Measurements from ENCODE around the gene CDH13.

CDH13 gene

DNA sequence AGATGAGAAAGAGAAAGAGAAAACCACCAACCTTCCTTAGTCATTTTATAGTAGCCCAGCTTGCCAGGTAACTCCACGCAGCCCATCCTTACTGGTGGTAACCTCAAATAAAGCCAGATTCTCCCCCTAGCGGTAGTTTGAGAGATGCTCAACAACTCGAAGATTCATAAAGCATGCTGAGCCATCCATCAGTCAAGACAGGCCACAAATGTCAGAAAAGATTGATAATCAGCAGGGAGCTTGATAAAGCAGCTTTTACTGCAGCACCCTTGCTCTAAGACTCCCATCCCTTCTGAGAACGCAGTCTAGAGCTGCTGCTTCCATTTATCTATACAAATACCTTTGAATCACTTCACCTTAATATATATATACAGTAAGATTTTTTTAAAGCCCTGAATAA lies 729.5 kb downstream of the CDH13 start:
- no peak for DNase-seq (ENCODE audit: low read depth)

DNA sequence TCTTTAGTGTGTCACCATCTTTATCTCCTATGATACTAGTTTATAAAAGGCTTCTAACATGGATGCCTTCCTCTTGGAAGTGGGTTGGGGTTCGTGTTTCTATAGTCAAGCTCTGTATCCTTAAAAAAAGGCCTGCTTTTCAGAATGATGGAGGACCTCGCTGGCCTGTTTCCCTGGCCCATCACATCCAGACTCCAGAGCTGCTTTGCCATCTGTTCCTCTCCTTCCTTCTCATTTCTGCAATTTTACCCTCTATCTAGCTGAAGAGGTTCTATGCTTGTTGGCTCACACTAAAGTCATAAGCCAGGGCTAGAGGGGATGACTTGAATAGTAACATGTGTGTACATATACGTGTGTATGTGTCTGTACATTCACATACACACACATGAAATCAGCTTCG lies 730.2 kb downstream of the CDH13 start:
- no peak for DNase-seq (ENCODE audit: low read depth)

DNA sequence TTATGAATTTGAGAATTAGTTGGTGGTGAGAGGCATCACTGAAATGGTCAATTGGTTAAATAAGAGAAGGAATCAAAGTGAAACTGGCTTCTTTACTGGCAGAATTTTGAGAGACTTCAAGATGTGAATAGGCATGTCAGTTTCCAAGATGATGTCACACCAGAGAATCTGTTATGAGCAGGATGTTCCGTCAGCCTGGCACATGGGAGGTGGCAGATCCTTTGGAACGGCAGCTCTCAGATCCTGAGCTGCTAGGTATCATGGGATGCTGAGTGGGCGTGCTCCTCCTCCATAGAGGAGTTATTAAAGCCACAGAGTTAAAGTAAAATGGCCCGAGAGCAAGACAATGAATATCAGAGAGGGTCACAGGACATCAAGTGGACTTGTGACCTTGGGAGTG lies 736.8 kb downstream of the CDH13 start:
- DNase-seq (ENCODE audit: low read depth), result no peak

DNA sequence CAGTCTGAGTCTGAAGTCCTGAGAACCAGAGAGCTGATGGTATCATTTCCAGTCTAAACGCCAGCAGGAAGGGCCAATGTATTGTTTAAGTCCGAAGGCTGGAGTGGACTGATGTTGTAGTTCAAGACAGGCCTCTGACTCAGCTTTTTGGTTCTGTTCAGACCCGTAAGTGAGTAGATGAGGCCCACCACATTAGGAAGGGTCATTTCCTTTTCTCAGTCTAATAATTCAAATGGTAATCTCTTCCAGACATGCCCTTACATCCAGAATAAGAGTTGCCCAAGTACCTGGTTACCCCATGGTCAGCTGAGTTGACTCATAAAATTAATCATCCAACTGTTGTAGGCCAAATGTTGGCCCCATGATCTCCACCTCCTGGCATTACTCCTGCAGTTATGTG lies 738.4 kb downstream of the CDH13 start:
- DNase-seq (ENCODE audit: low read depth), result no peak

DNA sequence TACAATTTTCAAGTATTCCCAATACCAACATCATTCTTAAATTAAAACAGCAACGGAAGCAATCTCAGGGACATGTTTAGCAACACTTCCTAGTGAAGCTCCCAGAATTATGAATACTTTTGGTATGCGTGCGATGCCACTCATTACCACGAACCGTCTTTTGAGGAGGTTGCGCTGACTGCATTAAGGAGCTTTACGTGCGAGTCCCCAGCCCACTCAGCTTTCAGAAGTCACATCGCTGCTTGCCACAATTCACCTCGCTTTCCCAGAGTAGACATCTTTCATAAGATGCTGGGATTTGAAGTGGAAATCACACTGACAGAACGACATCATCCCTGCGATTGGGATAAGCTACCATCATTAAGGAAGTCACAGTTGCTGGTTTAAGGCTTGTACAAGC lies 739.5 kb downstream of the CDH13 start:
- no peak for DNase-seq (ENCODE audit: low read depth)

DNA sequence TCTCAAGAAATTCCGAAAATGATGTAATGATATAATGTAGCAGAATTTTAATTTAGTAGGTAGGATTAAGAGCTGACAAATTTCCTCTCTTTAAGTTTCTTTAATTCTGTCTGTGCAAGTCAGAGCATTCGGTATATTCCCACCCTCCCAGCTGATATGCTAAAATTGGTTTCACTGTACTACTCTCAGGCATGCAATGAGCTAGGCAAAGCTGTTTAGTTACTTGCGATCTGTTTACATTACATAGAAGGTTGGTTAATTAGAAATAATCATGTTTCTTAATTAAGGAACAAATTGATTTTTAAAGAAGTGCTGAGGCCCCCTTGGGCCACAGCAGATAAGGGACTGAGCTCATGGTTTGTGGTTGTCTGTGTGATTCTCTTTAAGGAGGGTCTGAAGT lies 748.2 kb downstream of the CDH13 start:
- DNase-seq (ENCODE audit: low read depth), result no peak

DNA sequence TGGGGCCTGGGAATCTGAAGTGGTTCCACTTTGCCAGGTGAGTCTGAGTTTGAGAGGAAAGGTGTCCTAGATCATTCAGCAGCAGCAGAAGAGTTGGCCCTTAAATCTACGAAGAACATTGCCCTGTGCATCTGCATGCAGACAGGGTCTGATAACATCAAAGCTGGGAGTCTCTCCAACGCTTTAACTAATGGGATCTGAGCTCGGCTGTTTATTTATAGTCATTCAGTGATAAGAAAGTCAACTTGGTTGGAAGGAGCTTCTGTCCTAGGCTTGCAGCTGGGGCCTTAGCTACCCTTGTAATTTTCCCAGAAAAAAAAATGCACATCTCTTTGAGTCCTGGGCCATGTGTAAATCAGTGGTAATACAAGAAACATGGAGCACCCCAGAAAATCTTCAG lies 763.0 kb downstream of the CDH13 start:
- no peak for DNase-seq (ENCODE audit: low read depth)

DNA sequence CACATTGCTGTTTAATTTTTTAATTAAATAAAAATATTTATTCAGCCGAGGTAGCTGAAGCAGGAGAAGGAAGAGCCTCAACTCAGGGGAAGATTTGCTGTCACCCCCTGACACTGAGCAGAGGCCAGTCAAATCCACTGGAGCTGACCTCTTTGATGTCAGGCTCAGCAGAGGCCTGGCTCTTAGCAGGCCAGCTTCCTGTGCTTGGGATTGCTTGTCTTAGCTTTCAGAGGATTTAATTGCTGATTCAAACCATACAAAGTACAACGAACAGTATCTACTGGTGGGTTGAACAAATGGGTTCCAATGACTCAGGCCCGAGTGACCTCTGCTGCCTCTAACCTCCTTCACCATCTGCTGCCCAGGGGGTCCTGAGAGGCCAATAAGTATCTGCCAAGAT lies 764.0 kb downstream of the CDH13 start:
- no peak for DNase-seq (ENCODE audit: low read depth)

DNA sequence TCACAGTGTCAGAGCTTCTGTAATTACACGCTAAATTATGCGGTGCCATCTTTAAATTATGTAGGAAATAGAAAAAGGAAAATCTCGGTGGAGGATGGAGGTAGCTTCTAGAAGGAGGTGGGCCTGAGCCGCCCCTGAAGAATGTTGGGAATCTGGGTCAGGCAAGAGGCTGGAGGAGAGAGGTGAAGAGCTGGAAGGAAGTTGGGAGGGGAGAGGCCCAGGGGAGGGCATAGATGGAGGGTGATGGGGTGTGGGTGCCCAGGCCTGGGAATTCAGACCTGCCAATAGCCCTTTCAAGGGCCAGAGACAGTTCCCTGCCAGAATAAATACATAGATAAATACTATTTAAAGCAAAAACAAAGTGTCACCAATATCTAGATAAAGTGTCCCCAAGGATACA lies 766.0 kb downstream of the CDH13 start:
- DNase-seq (ENCODE audit: low read depth), result no peak

DNA sequence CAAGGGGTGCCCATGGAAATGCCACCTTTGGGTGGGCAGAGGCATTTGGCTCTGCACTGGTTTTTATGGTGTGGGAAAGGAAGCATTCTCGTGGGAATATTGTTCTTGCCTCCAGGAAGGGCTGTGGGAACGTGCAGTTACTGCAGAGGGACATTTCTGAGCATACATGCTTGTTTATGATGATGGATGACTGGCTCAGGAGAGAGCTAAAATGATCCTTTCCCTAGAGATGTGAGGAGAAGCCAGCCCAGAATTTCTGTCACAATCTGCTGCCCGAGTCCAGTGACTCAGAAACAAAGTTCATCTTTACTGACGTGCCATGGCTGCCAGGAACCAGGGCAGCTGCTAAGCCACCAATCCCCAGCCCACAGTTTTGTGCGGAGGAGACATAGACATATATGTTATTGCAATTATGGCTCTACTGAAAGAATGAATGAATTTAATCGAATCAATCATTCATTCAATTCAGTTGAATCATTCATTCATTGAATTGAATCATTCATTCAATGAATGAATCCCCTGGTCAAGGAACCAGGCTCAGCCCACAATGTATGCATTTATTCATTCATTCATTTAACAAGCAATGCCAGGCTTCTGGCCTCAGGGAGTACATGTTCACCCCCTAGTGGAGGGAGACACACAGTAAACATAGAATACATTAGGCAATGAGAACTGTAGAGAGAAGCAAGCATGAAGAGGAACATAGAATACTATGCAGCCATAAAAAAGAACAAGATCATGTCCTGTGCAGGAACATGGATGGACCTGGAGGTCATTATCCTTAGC lies 766.6 kb downstream of the CDH13 start:
- DNase-seq (ENCODE audit: low read depth), result no peak

DNA sequence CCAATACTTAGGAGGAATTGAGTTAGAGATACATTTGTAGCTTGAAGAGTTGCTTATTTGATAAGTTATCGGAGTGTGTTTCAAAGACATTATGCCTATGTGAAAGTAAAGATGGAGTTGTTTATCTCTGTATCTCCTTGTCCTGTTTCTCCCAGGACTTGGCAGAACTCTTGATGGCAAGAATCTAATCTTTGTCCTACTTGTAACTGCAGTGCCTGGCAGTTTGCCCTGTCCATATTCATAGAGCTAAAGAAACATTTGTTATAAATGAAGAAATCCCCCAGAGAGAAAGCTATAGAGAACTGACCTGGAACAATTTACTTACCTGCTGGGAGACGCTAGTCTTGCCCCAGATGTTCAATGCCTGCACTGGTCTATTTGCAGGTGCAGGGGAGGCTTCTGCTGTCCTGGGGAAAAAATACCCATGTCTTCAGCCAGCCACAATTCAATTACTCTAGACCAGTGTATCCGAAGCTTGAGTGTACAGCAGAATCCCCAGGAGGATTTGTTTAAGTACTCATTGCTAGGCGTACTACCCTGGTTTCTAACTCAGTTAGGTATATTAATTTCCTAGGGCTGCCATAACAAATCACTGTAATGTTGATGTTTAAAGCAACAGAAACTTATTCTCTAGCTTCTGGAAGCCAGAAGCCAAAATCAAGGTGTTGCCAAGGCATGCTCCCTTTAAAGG lies 771.0 kb downstream of the CDH13 start:
- no peak for DNase-seq (ENCODE audit: low read depth)

DNA sequence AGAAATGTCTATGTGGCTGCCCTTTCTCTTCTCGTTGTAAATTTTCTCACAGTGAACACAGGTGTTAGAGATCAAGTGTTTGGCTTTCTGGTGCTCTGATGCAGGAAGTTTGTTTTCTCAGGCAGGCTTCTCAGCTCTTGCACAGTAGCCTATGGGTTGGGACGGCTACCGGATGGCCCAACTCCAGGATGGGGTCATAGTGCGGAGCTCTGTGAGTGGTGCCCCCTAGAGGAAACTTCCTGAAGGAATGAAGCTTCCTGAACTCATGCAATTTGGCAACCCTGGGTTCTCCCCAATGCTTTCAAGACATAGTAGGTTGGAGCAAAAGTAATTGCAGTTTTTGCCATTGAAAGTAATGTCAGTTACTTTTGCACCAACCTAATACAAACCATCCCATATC lies 773.5 kb downstream of the CDH13 start:
- DNase-seq (ENCODE audit: low read depth), result no peak

DNA sequence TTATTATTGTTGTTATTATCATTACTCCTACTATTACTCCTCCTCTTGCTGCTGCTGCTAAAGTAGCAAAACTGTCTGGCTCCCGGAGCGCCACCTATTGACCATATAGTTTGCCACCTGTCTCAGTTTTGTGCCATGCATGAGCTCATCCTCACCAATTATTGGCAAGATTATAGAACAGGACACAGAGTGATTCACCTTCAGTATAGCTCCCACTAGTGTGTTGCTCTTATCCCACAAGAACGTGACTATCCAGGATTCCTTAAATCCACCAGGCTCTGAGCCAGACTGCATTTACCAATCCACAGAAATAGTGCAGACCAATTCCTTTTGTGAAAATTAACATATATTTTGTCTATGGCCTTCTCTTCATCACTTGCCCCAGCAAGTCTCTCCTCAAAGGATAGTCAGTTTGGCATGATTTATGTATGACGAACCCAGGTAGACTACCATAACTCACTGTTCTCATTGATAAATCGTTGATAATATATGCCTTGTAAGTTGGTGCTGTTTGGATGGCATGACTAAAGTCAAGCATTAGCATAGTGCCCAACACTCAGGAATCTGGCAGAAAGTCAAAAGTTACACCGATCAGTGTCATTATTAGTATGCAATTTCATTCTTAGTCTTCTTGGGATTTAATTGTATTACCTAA lies 775.5 kb downstream of the CDH13 start:
- DNase-seq (ENCODE audit: low read depth), result no peak

DNA sequence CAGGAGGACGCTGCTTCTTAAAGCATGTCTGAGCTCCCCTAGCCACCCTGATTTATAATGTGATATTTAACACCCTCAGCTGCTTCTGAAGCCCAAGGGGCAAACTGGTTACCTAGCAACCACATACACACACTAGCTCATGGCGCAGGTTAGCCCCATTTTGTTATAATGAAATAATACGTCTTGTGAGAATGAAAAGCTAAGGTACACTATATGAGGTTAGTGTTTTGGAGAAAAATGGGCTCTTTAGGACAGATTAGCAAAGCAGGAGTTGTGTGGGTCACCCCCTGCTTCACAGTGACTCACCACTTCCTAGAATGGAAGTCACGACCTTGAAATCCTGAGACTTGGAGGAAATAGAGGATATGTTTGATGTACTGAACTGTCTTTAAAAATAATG lies 776.2 kb downstream of the CDH13 start:
- DNase-seq (ENCODE audit: low read depth), result no peak

DNA sequence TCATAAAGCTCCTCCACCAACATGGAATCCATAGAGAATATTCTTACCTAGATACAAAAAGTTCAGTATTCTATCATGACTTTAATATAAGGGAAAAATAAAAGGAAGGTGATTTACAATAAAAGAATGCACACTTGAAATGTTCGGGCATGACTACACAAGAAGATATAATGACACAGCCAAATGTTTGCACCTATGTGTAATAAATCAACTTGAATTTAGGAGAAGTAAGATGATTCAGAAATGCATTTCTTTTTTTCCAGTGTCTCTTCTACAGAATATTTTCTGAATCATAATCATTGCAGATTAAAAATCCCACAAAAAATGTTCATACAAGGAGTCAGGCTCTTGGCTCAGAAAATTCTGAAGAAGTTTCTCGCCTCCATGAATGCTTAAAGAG lies 777.0 kb downstream of the CDH13 start:
- DNase-seq (ENCODE audit: low read depth), result no peak

DNA sequence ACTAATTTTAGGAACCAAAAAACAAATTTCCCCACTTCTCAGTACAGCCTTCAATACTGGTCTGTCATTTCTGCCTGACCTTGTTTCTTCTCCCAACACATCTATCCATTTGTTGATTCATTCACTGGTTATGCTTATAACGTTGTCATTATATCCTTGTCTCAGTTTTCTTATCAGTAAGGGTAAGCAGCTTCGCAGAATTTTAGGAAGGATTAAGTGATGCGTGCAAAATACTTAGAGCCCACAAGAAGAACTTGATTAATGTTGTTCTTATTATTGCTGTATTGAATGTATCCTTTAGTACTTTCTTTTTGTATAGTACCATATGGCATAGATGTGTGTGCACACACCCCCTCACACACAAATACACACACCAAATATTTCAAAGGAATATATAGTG lies 777.5 kb downstream of the CDH13 start:
- DNase-seq (ENCODE audit: low read depth), result no peak

DNA sequence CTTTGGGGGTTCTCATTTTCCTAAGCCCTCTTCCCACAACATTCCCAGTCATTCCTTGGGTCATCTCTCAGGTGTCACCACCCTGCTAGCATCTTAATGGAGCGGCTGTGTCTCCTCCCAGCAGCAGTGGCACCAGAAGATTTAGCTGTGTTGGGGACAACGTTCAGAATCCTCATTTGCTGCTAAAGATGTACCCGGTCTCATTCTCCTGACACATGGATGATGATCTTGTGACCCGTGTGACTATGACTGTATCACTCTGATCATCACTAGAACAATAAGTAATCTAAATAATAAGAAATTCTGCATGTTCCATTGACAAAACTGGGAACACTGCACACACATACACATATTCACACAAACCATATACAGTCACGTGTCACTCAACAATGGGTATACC lies 781.2 kb downstream of the CDH13 start:
- no peak for DNase-seq (ENCODE audit: low read depth)

DNA sequence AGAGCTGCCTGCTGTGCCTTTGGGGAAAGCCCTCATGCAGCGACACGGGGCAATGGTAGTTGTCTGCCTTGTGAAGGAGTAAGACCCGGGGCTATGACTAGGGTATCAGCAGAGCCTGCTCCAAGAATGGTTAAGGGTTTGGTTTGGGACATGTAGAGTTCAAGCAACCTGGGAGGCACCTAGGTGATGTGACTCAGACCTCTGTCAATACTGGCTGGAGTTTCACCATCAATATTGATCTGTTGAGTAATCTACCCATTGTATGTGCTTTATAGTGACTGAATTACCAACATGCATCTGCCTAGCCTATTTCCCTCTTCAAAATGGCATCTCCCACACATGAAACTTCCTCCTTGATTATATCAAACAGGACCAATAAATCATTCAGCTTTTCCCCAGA lies 782.6 kb downstream of the CDH13 start:
- DNase-seq (ENCODE audit: low read depth), result no peak

DNA sequence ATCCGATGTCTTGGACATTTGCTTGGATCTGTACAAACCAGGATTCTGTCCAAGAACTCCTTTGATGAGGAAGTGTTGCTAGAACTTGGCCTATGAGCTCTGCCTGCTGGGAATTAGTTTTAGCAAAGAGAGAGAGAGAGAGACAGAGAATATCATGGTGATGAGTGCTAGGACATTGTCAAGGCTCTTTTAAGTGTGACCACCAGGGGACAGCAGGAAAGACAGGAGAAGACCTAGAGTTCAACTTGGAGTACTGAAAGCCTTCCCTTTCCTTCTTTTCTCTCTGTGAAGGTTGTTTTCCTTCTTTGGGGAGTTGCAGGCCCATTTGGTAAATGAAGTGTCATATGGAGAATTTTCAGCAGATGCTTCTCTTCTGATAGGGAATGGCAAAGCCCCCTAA lies 791.8 kb downstream of the CDH13 start:
- DNase-seq (ENCODE audit: low read depth), result no peak

DNA sequence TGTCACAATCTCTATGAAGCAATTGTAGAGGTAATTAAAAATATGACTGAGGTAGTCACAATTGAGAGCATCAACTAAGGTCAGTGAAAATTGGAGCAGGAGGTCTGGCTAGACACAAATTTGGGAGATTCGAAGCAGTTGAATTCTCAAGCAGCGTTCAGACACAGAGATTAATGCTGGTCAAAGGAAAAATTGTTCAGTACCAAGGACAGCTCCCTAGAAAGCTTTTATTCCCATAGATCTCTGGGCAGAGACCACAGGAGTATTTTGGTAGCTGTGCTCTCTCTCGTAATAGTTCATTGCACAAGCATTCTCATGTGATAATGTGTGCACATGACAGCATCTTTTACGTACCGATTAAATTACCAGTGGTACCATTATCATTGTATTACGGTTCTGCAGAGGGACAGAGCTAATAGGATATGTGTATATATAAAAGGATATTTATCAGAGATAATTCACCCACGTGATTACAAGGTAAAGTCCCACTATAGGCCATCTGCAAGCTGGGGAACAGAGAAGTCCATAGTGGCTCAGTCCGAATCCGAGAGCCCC lies 793.5 kb downstream of the CDH13 start:
- DNase-seq (ENCODE audit: low read depth), result no peak

DNA sequence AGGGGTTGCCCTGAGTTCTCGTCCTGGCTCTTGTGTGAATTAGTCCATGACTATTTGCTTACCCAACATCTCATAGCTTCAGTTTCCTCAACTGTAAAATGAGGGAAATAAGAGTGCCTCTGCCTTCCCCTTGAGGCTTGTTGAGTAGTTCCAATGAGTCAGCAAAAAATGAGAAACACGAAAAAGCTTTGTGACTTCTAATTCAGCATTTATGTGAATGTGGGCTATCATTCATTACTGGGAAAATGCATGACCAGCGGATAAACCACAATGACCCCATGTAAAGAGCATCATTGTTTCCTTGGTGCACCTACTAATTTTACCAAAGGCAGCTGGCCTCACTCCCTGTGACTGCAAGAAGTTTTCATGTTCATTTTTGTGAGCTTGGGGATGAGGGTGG lies 806.4 kb downstream of the CDH13 start:
- DNase-seq (ENCODE audit: low read depth), result no peak

DNA sequence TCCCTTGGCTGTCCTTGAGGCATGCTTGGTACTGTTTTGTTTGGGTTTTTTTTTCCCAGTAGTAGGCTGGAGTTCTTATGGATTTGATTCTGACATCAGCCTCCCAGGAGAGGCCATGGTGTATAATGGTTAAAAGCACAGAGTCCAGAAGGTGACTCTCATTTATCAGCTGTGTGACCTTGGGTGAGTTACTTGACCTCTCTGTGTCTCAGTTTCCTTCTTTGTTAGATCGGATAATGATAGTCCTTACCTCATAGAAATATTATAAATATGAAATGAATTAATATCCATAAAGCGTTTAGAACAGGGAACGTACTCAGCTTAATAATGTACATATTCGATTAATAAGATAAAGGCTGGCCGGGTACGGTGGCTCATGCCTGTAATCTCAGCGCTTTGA lies 810.3 kb downstream of the CDH13 start:
- DNase-seq (ENCODE audit: low read depth), result no peak

DNA sequence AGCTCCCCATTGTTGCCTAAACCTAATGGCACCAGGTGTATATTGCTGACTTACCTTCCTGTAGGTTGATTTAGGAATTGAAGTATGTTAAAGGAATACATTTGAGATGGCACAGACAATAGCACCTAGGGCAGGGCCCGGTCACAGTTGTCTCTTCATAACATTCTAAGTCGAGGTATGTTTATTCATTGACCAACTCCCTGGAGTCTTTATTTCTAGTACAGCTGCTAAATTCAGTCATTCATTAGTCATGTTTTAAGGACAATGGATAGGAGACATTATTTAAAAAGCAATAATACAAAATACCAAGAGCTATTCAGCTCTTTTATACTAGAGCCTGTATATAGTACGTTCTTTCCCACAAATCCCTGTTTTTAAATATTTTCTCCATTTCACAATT lies 811.6 kb downstream of the CDH13 start:
- no peak for DNase-seq (ENCODE audit: low read depth)

Data from stimulated activated CD8-positive, alpha-beta memory T cell treated with anti-CD3 and anti-CD28 coated beads, Interleukin-12 subunit alpha, Interleukin-12 subunit beta, amount 100 ng/mL, for 4 hours (primary cell).